GM23338 (cell line): ENCODE measurements around the gene RPL29. TPM values are rescaled to one million over a fixed set of nuclear protein-coding genes. Genes with fewer than 3 reads are reported as not detected.

Experiments
- ATAC-seq: fragments of 200-7000 bp; cut with Tn5 transposase; 3 replicates; pipeline ENCODE4 v1.9.1; 2020
- DNase-seq: peaks from one replicate; pipeline ENCODE4 v3.0.0-alpha.2; 2015; ENCODE audit warnings: low spot score
- H2AFZ ChIP-seq: fragments of 200-600 bp; sonication (generic); 2 replicates; pipeline ENCODE4 v1.8.0; 2016; ENCODE audit warnings: antibody characterized with exemption, mild to moderate bottlenecking, moderate library complexity
- H3F3A ChIP-seq: fragments of 200-600 bp; sonication (generic); replicated peaks from 2 replicates; pipeline ENCODE4 v1.8.0; 2017; ENCODE audit warnings: antibody characterized with exemption, mixed run types, low read depth
- H3K27ac ChIP-seq: fragments of 200-600 bp; sonication (generic); 2 replicates; pipeline ENCODE4 v1.6.1; 2016; ENCODE audit warnings: low read depth
- H3K27me3 ChIP-seq: fragments of 200-600 bp; sonication (generic); 2 replicates; pipeline ENCODE4 v1.8.0; 2016; ENCODE audit warnings: mild to moderate bottlenecking, mixed run types, moderate library complexity; ENCODE audit not compliant: insufficient read depth
- H3K36me3 ChIP-seq: fragments of 200-600 bp; sonication (generic); 2 replicates; pipeline ENCODE4 v1.8.0; 2016; ENCODE audit warnings: mild to moderate bottlenecking; ENCODE audit not compliant: insufficient read depth
- H3K4me1 ChIP-seq: fragments of 200-600 bp; sonication (generic); 2 replicates; pipeline ENCODE4 v1.8.0; 2016; ENCODE audit warnings: mild to moderate bottlenecking, moderate library complexity; ENCODE audit not compliant: insufficient read depth
- H3K4me2 ChIP-seq: fragments of 200-600 bp; sonication (generic); 2 replicates; pipeline ENCODE4 v1.7.1; 2017; ENCODE audit warnings: mixed run types
- H3K4me3 ChIP-seq: fragments of 200-600 bp; sonication (generic); 2 replicates; pipeline ENCODE4 v1.6.1; 2016; ENCODE audit warnings: mixed run types
- H3K79me2 ChIP-seq: fragments of 200-600 bp; sonication (generic); replicated peaks from 2 replicates; pipeline ENCODE4 v1.8.0; 2017; ENCODE audit warnings: mild to moderate bottlenecking; ENCODE audit not compliant: insufficient read depth
- H3K9me2 ChIP-seq: fragments of 200-600 bp; sonication (generic); 2 replicates; pipeline ENCODE4 v1.8.0; 2017; ENCODE audit not compliant: insufficient read depth
- H4K20me1 ChIP-seq: fragments of 200-600 bp; sonication (generic); replicated peaks from 2 replicates; pipeline ENCODE4 v1.8.0; 2017; ENCODE audit warnings: mild to moderate bottlenecking; ENCODE audit not compliant: insufficient read depth
- H3K27ac Mint-ChIP-seq: 2 replicates; pipeline ENCODE4 v1.8.0; 2020; ENCODE audit warnings: inconsistent platforms, mild to moderate bottlenecking, moderate library complexity, mixed read lengths
- H3K27me3 Mint-ChIP-seq: 3 replicates; pipeline ENCODE4 v1.8.0; 2022; ENCODE audit warnings: low read depth, mild to moderate bottlenecking, moderate library complexity, mixed read lengths, inconsistent platforms; ENCODE audit not compliant: insufficient read depth, poor library complexity
- H3K36me3 Mint-ChIP-seq: 3 replicates; pipeline ENCODE4 v1.8.0; 2021; ENCODE audit warnings: low read depth, mild to moderate bottlenecking, inconsistent platforms, moderate library complexity, mixed read lengths
- H3K4me1 Mint-ChIP-seq: 3 replicates; pipeline ENCODE4 v1.8.0; 2020; ENCODE audit warnings: mild to moderate bottlenecking, inconsistent platforms, mixed read lengths
- H3K4me3 Mint-ChIP-seq: 3 replicates; pipeline ENCODE4 v1.8.0; 2021; ENCODE audit warnings: moderate library complexity, mild to moderate bottlenecking, inconsistent platforms, mixed read lengths
- H3K9me3 Mint-ChIP-seq: 3 replicates; pipeline ENCODE4 v1.8.0; 2020; ENCODE audit warnings: moderate library complexity, mild to moderate bottlenecking, inconsistent platforms, mixed read lengths
- CREB1 ChIP-seq: fragments of 250-450 bp; sonication (Bioruptor Pico); IDR thresholded peaks from 2 replicates; pipeline ENCODE4 v1.5.0; 2020; ENCODE audit warnings: low read depth, mild to moderate bottlenecking, moderate library complexity
- CTCF ChIP-seq, 2 experiments: fragments of 200-600 bp in 1 of 2; sonication (generic) in 1 of 2; conservative IDR thresholded peaks; 2 replicates each; pipeline versions ENCODE4 v1.5.1 to v1.6.1; 2016 to 2017; ENCODE audit warnings: antibody characterized with exemption in 2 of 2, low read depth in 2 of 2, mild to moderate bottlenecking in 2 of 2, moderate library complexity in 1 of 2
- ETS1 ChIP-seq: IDR thresholded peaks from 2 replicates; pipeline ENCODE4 v1.6.1; 2016; ENCODE audit warnings: antibody characterized with exemption
- EZH2phosphoT487 ChIP-seq: fragments of 200-600 bp; sonication (generic); IDR thresholded peaks from one replicate; pipeline ENCODE4 v1.8.1; 2018; ENCODE audit warnings: antibody characterized with exemption; ENCODE audit not compliant: unreplicated experiment
- JUNB ChIP-seq: IDR thresholded peaks from one replicate; pipeline ENCODE4 v1.6.1; 2016; ENCODE audit warnings: antibody characterized with exemption; ENCODE audit not compliant: unreplicated experiment
- POLR2AphosphoS5 ChIP-seq: IDR thresholded peaks from 2 replicates; pipeline ENCODE4 v1.6.1; 2016; ENCODE audit warnings: antibody characterized with exemption, low read depth
- REST ChIP-seq: IDR thresholded peaks from one replicate; pipeline ENCODE4 v1.6.1; 2018; ENCODE audit warnings: antibody characterized with exemption; ENCODE audit not compliant: unreplicated experiment
- STAT1 ChIP-seq: IDR thresholded peaks from one replicate; pipeline ENCODE4 v1.6.1; 2016; ENCODE audit warnings: antibody characterized with exemption; ENCODE audit not compliant: unreplicated experiment
- ZNF331 ChIP-seq: fragments of 250-450 bp; sonication (Bioruptor Pico); IDR thresholded peaks from 2 replicates; pipeline ENCODE4 v1.5.0; 2020; ENCODE audit warnings: low read depth, mild to moderate bottlenecking, moderate library complexity
- ZNF462 ChIP-seq: fragments of 250-450 bp; sonication (Bioruptor Pico); IDR thresholded peaks from 2 replicates; pipeline ENCODE4 v1.5.0; 2020; ENCODE audit warnings: mild to moderate bottlenecking, moderate library complexity
- polyA plus RNA-seq: library from polyadenylated mRNA; unstranded; fragments of >200 nt; fragmentation: Nextera tagmentation; extraction: Ambion mirVana; gene quantifications from 2 replicates; pipeline ENCODE4 v1.2.1, GENCODE V29; 2016
- total RNA-seq: library from RNA; depleted of rRNA; stranded (reverse); fragments of >200 nt; shearing (Covaris generic); gene quantifications from 2 replicates; pipeline ENCODE4 v1.2.3, GENCODE V29; 2014

RPL29 gene
- total and polyA plus RNA-seq, 2 experiments from 2014 or later = 1,471 to 1,864 TPM

- TF ChIP-seq ZNF331 (CRISPR knock-in tag) (no peak), CTCF (conservative IDR thresholded peaks at IDR 0.05; ENCODE audit: low read depth in 2 of 2) (no peak)
Measured at GRCh38 chr3:52017586-52017985, 21.9 kb upstream of the RPL29 start (continued).

GRCh38 chr3:52015438-52016228, 19.9 kb upstream of the RPL29 start:
- no peaks in the 10 kb centered on the region for H4K20me1 ChIP-seq
- Mint-ChIP-seq H3K9me3 (no peaks in the 10 kb centered on the region), H3K4me3 (no peak overlapping the region), H3K27me3 (peaks cover 21% of the 10 kb centered on the region), H3K4me1 (peaks cover 7% of the 10 kb centered on the region; the same call in 2 of the 3 replicates), H3K27ac (no peak overlapping the region), H3K36me3 (no peaks in the 10 kb centered on the region; the same call in 2 of the 3 replicates)
- no peak overlapping the region for H2AFZ ChIP-seq
- H3K9me2 ChIP-seq = peaks cover 6% of the 10 kb centered on the region; the same call in 1 of the 2 replicates
- no peaks in the 10 kb centered on the region for H3K27me3 ChIP-seq
- no peaks in the 10 kb centered on the region for H3K36me3 ChIP-seq
- no peak for ATAC-seq
- H3K4me2 ChIP-seq = no peak overlapping the region
- H3K4me3 ChIP-seq = no peak overlapping the region
- no peaks in the 10 kb centered on the region for H3K4me1 ChIP-seq
- no peak for DNase-seq
- no peaks in the 10 kb centered on the region for H3F3A ChIP-seq
- no peaks in the 10 kb centered on the region for H3K79me2 ChIP-seq
- H3K27ac ChIP-seq = no peak overlapping the region
- TF ChIP-seq ZNF462 (CRISPR knock-in tag) (no peak), POLR2AphosphoS5 (no peak), STAT1 (no peak), ETS1 (no peak), REST (no peak), CREB1 (CRISPR knock-in tag) (no peak), JUNB (no peak), EZH2phosphoT487 (no peak)
